ENCODE data around the gene RORC.

The RORC gene

GRCh38 chr1:151819976-151820623 lies 11.5 kb downstream of the RORC start:
- no peak for TF ChIP-seq CTCF (conservative IDR thresholded peaks at IDR 0.05; ENCODE audit: low read depth, low read length)
- no peak for DNase-seq (ENCODE audit: low read depth)

GRCh38 chr1:151819227-151819835 lies 12.3 kb downstream of the RORC start:
- H3K4me3 ChIP-seq (ENCODE audit: low read length): no peak overlapping the region
- DNase-seq (ENCODE audit: low read depth): no peak
- TF ChIP-seq CTCF (conservative IDR thresholded peaks at IDR 0.05; ENCODE audit: low read depth, low read length): no peak

More at GRCh38 chr1:151819976-151820623, 11.5 kb downstream of the RORC start:
- H3K4me3 ChIP-seq (ENCODE audit: low read length): no peak overlapping the region

- DNase-seq (ENCODE audit: low read depth): no peak
- no peak overlapping the region for H3K4me3 ChIP-seq (ENCODE audit: low read length)
- TF ChIP-seq CTCF (conservative IDR thresholded peaks at IDR 0.05; ENCODE audit: low read depth, low read length): no peak
These were observed 14.3 kb downstream of the RORC start for GRCh38 chr1:151817353-151817730.

- no peak for DNase-seq (ENCODE audit: low read depth)
- no peak overlapping the region for H3K4me3 ChIP-seq (ENCODE audit: low read length)
- no peak for TF ChIP-seq CTCF (conservative IDR thresholded peaks at IDR 0.05; ENCODE audit: low read depth, low read length)
These were observed 14.9 kb downstream of the RORC start for GRCh38 chr1:151816548-151817352.

GRCh38 chr1:151815716-151816327 lies 15.8 kb downstream of the RORC start:
- TF ChIP-seq CTCF (conservative IDR thresholded peaks at IDR 0.05; ENCODE audit: low read depth, low read length): no peak
- DNase-seq (ENCODE audit: low read depth): no peak
- no peak overlapping the region for H3K4me3 ChIP-seq (ENCODE audit: low read length)

GRCh38 chr1:151814971-151815545 lies 16.5 kb downstream of the RORC start:
- H3K4me3 ChIP-seq (ENCODE audit: low read length): no peak overlapping the region
- no peak for DNase-seq (ENCODE audit: low read depth)
- no peak for TF ChIP-seq CTCF (conservative IDR thresholded peaks at IDR 0.05; ENCODE audit: low read depth, low read length)

Measured in retinal pigment epithelial cell (primary cell).